Renal cortical epithelial cell (primary cell): ENCODE data around the gene SGCD. TPM values are rescaled to one million over a fixed set of nuclear protein-coding genes. Genes with fewer than 3 reads are reported as not detected.

Source experiments
- DNase-seq: peaks from one replicate; pipeline ENCODE4 v3.0.0-alpha.2; 2011; ENCODE audit warnings: low read depth
- total RNA-seq: library from RNA; depleted of rRNA; stranded (reverse); fragments of >200 nt; gene quantifications from 2 replicates; pipeline ENCODE4 v1.2.3, GENCODE V29; 2014

Gene SGCD
- total RNA-seq, 1 donor from 2014 or later = under 0.01 TPM

GRCh38 chr5:156513123-156513815 lies 186.3 kb downstream of the SGCD start:
- DNase-seq = no peak

- DNase-seq = no peak
Observed at GRCh38 chr5:156515121-156515520, 188.2 kb downstream of the SGCD start.

- DNase-seq = no peak
Observed at GRCh38 chr5:156515803-156516360, 188.9 kb downstream of the SGCD start.

- no peak for DNase-seq
Observed at GRCh38 chr5:156522651-156523529, 195.9 kb downstream of the SGCD start.

- DNase-seq = no peak
Observed at GRCh38 chr5:156523607-156524006, 196.6 kb downstream of the SGCD start.

GRCh38 chr5:156526081-156526925 lies 199.3 kb downstream of the SGCD start:
- DNase-seq = no peak

- DNase-seq = no peak
Observed at GRCh38 chr5:156527611-156528010, 200.6 kb downstream of the SGCD start.

GRCh38 chr5:156528673-156529072 lies 201.7 kb downstream of the SGCD start:
- DNase-seq = no peak

GRCh38 chr5:156529892-156530291 lies 202.9 kb downstream of the SGCD start:
- DNase-seq = no peak

- no peak for DNase-seq
Observed at GRCh38 chr5:156531199-156531598, 204.2 kb downstream of the SGCD start.

GRCh38 chr5:156532921-156533320 lies 206.0 kb downstream of the SGCD start:
- no peak for DNase-seq

- DNase-seq = no peak
Observed at GRCh38 chr5:156534085-156534484, 207.1 kb downstream of the SGCD start.

- DNase-seq = no peak
Observed at GRCh38 chr5:156534906-156535485, 208.0 kb downstream of the SGCD start.

- DNase-seq = no peak
Observed at GRCh38 chr5:156540491-156540890, 213.5 kb downstream of the SGCD start.

- DNase-seq = no peak
Observed at GRCh38 chr5:156541582-156541981, 214.6 kb downstream of the SGCD start.

GRCh38 chr5:156543348-156544145 lies 216.6 kb downstream of the SGCD start:
- no peak for DNase-seq

GRCh38 chr5:156552855-156553358 lies 225.9 kb downstream of the SGCD start:
- no peak for DNase-seq

GRCh38 chr5:156556666-156557406 lies 229.9 kb downstream of the SGCD start:
- no peak for DNase-seq

GRCh38 chr5:156560002-156560401 lies 233.0 kb downstream of the SGCD start:
- DNase-seq = no peak

GRCh38 chr5:156561651-156562050 lies 234.7 kb downstream of the SGCD start:
- no peak for DNase-seq
